Adrenal gland (tissue), 12 donors: ENCODE results near the gene GSTK1. TPM values are rescaled to one million over a fixed set of nuclear protein-coding genes. Genes with fewer than 3 reads are reported as not detected.

ENCODE experiments used
- DNase-seq, 7 donors: peaks; one replicate each; pipeline ENCODE4 v3.0.0-alpha.2; 2019 to 2020
- H3K27ac ChIP-seq, 5 donors: fragments of 200-600 bp; sonication (generic) in 4 of 5; 1 replicate in 3 of 5; 2 replicates in 2 of 5; pipeline versions ENCODE4 v1.5.1 to v1.8.0; 2016 to 2020; ENCODE audit warnings: mild to moderate bottlenecking in 1 of 5
- H3K27me3 ChIP-seq: fragments of 200-600 bp; 2 replicates; pipeline ENCODE4 v1.8.0; 2021
- H3K36me3 ChIP-seq, 2 donors: fragments of 200-600 bp; replicated peaks in 1 of 2; 1 replicate in 1 of 2; 2 replicates in 1 of 2; pipeline versions ENCODE4 v1.5.1 to v1.8.0; 2018 to 2022
- H3K4me1 ChIP-seq, 2 donors: fragments of 200-600 bp; replicated peaks in 1 of 2; 1 replicate in 1 of 2; 2 replicates in 1 of 2; pipeline versions ENCODE4 v1.5.1 to v1.8.0; 2018 to 2021
- H3K4me3 ChIP-seq, 4 donors: fragments of 200-600 bp; sonication (generic) in 3 of 4; one replicate each; pipeline ENCODE4 v1.5.1; 2016 to 2018
- H3K9me3 ChIP-seq, 3 donors: fragments of 200-600 bp; sonication (generic) in 1 of 3; replicated peaks in 1 of 3; 1 replicate in 2 of 3; 2 replicates in 1 of 3; pipeline versions ENCODE4 v1.5.1 to v1.8.0; 2016 to 2021
- CTCF ChIP-seq, 6 experiments: fragments of 450-650 bp in 4 of 6; fragments of 200-600 bp in 2 of 6; sonication (generic) in 1 of 6; IDR thresholded peaks; 1 replicate in 5 of 6; 2 replicates in 1 of 6; pipeline versions ENCODE4 v1.5.1 to v1.8.0; 2016 to 2021; ENCODE audit warnings: antibody characterized with exemption in 6 of 6, mild to moderate bottlenecking in 2 of 6, moderate library complexity in 1 of 6
- POLR2A ChIP-seq, 2 donors: fragments of 450-650 bp; IDR thresholded peaks; one replicate each; pipeline ENCODE4 v1.6.1; 2017; ENCODE audit warnings: antibody characterized with exemption in 2 of 2, mild to moderate bottlenecking in 2 of 2, moderate library complexity in 1 of 2
- WGBS, 4 donors: extraction: QIAGEN DNeasy Blood & Tissue Kit in 2 of 4; methylation state at CpG; one replicate each; pipeline versions ENCODE4 v1.1.5 to v1.1.7; 2013 to 2017; 5-methylcytosine and 5-hydroxymethylcytosine counted together
- intact Hi-C, 2 donors: fragments of 100-400 bp; cut with DNase I; formaldehyde crosslinking; loops; one replicate each; pipeline versions ENCODE4 v1.14.1 to v1.15.0; 2022 to 2023
- polyA plus RNA-seq, 3 donors: library from polyadenylated mRNA; stranded (reverse); fragments of 200-250 nt in 2 of 3; fragments of 350-450 nt in 1 of 3; fragmentation: Illumina TruSeq in 1 of 3; extraction: RNeasy Lipid Tissue Mini Kit (QIAGEN cat#74804) in 1 of 3; gene quantifications; one replicate each; pipeline ENCODE4 v1.2.3, GENCODE V29; 2013 to 2014
- total RNA-seq, 9 donors: library from RNA; depleted of rRNA in 4 of 9; stranded (reverse); fragments of >200 nt in 4 of 9; fragments of 120-200 nt in 1 of 9; fragmentation: NEBNext Ultra II Directional in 1 of 9; extraction: Animal tissue kit (Norgen Biotek cat#: 25700) in 1 of 9; gene quantifications; one replicate each; pipeline versions ENCODE4 v1.1.0 to v1.2.4, GENCODE V29; 2013 to 2023
- donor health status: healthy with polysubstance abuse.
- donor health status: Bipolar disorder and iron deficiency.
- donor health status: DM: yes; HTN: yes; CAD: no.
- donor health status: DM: no; HTN: no; CAD: no.
- donor health status: DM: no; HTN: no; CAD: no.
- donor health status: DM: yes; HTN: yes; CAD: no.

The GSTK1 gene
- total and polyA plus RNA-seq, 12 donors = 155 to 333 (median 220) TPM

- Histone ChIP-seq H3K36me3 (no peaks in the 10 kb centered on the region), H3K27ac (no peak overlapping the region), H3K9me3 (no peaks in the 10 kb centered on the region), H3K4me3 (no peak overlapping the region), H3K4me1 (peaks cover 0 to 4% of the 10 kb centered on the region in 2 donors), H3K27me3 (no peaks in the 10 kb centered on the region)
- intact Hi-C loops = loop anchor here (5.0 to 10.0 kb wide), 2 partner anchors 64 to 172 kb away; no protein-coding TSS in a partner anchor
- TF ChIP-seq CTCF (IDR thresholded peaks at IDR 0.05) (no peak), POLR2A (IDR thresholded peaks at IDR 0.05) (no peak)
- DNase-seq = no peak
- WGBS, 4 donors = 64 to 69% (median 68%) methylated on average over 7 of the region's 7 CpGs
Measured at GRCh38 chr7:143243111-143243510, 20.1 kb upstream of the GSTK1 start.

- Histone ChIP-seq H3K36me3 (no peaks in the 10 kb centered on the region), H3K27ac (no peak overlapping the region), H3K4me1 (peaks cover 0 to 4% of the 10 kb centered on the region in 2 donors), H3K9me3 (no peaks in the 10 kb centered on the region), H3K27me3 (no peaks in the 10 kb centered on the region), H3K4me3 (no peak overlapping the region)
- intact Hi-C loops = loop anchor here (5.0 to 10.0 kb wide), 2 partner anchors 64 to 171 kb away; no protein-coding TSS in a partner anchor
- TF ChIP-seq CTCF (IDR thresholded peaks at IDR 0.05) (no peak), POLR2A (IDR thresholded peaks at IDR 0.05) (no peak)
- 69 to 79% (median 72%) methylated on average over 2 to 3 of the region's 3 CpGs for WGBS, 4 donors
- DNase-seq = no peak
Measured at GRCh38 chr7:143243614-143244013, 19.6 kb upstream of the GSTK1 start.

GRCh38 chr7:143244321-143244720, 18.9 kb upstream of the GSTK1 start:
- 44 to 69% (median 50%) methylated on average over 1 of the region's 1 CpG for WGBS, 4 donors
- no peaks in the 10 kb centered on the region for H3K27me3 ChIP-seq
- H3K9me3 ChIP-seq = no peaks in the 10 kb centered on the region
- DNase-seq = no peak
- no peak for TF ChIP-seq POLR2A (IDR thresholded peaks at IDR 0.05)
- TF ChIP-seq CTCF (IDR thresholded peaks at IDR 0.05) = no peak
- H3K36me3 ChIP-seq = no peaks in the 10 kb centered on the region
- H3K27ac ChIP-seq = no peak overlapping the region
- H3K4me3 ChIP-seq = no peak overlapping the region
- peaks cover 0 to 4% of the 10 kb centered on the region in 2 donors for H3K4me1 ChIP-seq
- intact Hi-C loops = loop anchor here (5.0 to 10.0 kb wide), 2 partner anchors 63 to 170 kb away; no protein-coding TSS in a partner anchor

- Histone ChIP-seq H3K27ac (no peak overlapping the region), H3K4me1 (peaks cover 0 to 4% of the 10 kb centered on the region in 2 donors), H3K36me3 (no peaks in the 10 kb centered on the region), H3K27me3 (no peaks in the 10 kb centered on the region), H3K4me3 (no peak overlapping the region), H3K9me3 (no peaks in the 10 kb centered on the region)
- no peak for DNase-seq
- TF ChIP-seq CTCF (IDR thresholded peaks at IDR 0.05) = no peak
- TF ChIP-seq POLR2A (IDR thresholded peaks at IDR 0.05) = no peak
- WGBS, 4 donors = 50 to 59% (median 55%) methylated on average over 3 of the region's 3 CpGs
- intact Hi-C loops = loop anchor here in 1 of 2 donors (10.0 kb wide), 1 partner anchor 170 kb away; no protein-coding TSS in a partner anchor
Measured at GRCh38 chr7:143245123-143245522, 18.1 kb upstream of the GSTK1 start.
